GM19238 (cell line): ENCODE measurements around the gene CIAO1.
"Not testable (repeated sequence)": the region's sequence is repeated elsewhere in the genome, so short reads cannot be mapped to it uniquely, and the experiment has no call there.

ENCODE experiments used
- DNase-seq: peaks from one replicate; pipeline ENCODE4 v3.0.0; 2011; ENCODE audit warnings: low spot score; ENCODE audit not compliant: insufficient read length

Gene CIAO1

GRCh38 chr2:96249654-96250053, 16.4 kb upstream of the CIAO1 start:
- no peak for DNase-seq

- DNase-seq: no peak
Observed at GRCh38 chr2:96250188-96250587, 15.8 kb upstream of the CIAO1 start.

DNA sequence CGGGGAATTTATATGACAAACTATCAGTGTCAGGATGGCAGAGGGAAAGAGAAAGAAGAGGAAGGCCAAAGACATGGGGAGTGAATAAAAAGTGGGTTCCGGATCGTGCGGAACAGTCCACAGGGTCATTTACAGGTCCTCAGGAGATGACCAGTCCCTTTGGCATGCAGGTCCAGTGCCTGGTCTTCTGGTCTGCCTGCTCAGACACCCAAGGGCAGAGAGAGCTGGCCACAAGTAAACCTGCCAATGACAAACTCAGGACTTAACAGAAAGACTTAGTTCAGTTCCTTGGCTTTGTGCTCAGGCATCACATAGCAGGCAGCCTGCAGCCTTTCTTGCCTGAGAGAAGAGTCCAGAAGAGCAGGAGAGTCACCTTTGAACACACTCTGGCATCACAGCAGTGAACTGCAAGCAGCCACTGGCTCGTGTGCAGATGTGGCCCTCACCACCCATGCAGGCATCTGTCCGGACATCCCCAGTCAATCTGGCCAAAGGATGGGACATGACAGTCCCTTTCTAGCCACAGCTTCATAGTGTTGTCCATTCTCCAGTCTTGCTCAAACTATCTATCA, 14.2 kb upstream of the CIAO1 start:
- no peak for DNase-seq

- no peak for DNase-seq
Observed at GRCh38 chr2:96252526-96252925, 13.5 kb upstream of the CIAO1 start.

DNA sequence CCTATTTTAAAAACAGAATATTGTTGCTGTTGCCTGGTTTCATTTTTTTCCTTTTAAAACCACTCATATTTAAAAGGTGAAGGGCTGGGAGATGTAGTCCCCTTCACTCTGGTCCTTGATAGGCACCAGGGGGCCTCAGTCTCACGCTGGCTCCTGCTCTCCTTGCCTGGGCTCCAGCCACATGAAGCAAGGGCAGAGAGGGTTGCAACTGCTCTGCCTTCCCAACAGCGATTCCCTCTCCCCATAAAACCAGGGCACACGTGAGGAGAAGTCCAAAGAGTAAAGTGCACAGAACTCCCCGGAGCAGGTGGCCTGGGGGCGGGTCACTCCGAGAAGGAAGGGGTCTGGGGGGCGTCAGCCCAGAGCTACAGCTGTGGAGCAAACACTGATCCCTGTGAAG, 13.0 kb upstream of the CIAO1 start:
- no peak for DNase-seq

- no peak for DNase-seq
Observed at GRCh38 chr2:96254571-96254970, 11.5 kb upstream of the CIAO1 start.

- no peak for DNase-seq
Observed at GRCh38 chr2:96256611-96257113, 9.4 kb upstream of the CIAO1 start.

GRCh38 chr2:96257744-96258143, 8.3 kb upstream of the CIAO1 start:
- DNase-seq: not testable (repeated sequence)

DNA sequence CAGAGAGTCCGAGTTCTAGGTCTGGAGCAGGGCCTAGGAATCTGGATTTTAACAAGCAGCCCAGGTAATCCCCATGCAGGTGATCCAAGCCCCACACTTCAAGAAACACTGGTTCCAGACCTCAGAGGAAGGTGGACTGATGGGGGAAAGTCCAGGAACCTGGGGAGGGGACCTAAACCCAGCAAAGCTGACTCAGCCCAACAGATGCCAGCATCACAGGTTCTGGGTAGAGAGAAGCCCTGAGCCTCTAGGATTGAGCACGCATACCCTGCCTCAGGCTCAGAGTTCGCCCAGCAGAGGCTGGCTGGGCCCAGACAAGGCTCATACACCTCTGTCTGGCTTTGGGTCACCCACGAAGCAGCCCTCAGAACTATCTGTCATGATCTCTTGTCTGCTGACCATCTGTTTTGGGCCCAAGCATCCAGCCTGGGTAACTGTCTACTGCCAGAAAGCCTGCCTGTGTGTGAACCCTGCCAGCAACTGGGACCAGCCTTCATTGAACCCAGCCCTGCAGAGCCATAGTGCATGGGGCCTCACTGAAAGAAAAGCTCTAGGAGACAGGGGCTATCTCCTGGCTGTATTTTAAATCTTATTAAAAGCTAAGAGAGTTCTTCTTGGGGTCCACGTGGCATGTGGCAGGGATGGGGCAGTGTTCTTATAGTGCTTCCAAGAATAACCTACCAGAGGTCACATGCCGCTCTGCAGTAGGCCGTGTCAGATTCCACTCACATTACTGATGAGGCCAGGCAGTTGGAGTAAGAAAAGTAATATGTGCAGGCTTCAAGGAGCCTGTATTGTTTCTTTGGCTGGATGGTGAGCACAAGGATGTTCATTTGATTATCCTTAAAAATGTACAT, 7.6 kb upstream of the CIAO1 start:
- DNase-seq: no peak

- no peak for DNase-seq
Observed at GRCh38 chr2:96259497-96259921, 6.5 kb upstream of the CIAO1 start.

- peak; percentile 48 for DNase-seq
Observed at GRCh38 chr2:96260387-96261260, 5.4 kb upstream of the CIAO1 start.

DNA sequence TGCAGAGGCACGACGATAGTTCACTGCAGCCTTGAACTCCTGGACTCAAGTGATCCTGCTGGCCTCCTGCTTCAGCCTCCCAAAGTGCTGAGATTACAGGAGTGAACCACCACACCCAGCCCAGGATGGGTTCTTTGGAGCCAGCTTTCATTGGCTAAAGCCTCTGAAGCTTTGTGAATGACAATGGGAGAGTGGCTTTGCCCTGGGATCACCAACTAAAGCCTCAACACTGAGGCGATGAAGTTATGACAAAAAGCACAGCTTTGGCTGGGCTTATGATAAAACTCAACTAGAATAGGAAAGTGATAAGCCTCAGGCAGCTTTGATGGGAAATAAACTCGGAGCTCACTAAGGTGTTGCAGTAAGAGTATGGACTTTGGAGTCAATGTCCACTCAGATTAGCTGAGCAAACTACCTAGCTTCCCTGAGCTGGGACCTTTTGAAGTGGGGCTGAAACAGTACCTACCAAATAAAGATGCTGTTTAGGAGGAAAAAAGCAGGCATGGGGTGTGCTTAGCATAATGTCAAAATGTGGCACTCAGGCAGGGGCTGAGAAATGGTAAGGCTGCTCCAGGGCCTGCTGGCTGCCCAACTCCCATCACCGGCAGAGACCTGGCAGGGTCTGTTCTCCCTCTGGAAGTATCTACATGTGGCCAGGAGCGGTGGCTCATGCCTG, 4.6 kb upstream of the CIAO1 start:
- no peak for DNase-seq

- DNase-seq: no peak
Observed at GRCh38 chr2:96262306-96262705, 3.7 kb upstream of the CIAO1 start.

GRCh38 chr2:96264086-96264485, 1.9 kb upstream of the CIAO1 start:
- DNase-seq: no peak

DNA sequence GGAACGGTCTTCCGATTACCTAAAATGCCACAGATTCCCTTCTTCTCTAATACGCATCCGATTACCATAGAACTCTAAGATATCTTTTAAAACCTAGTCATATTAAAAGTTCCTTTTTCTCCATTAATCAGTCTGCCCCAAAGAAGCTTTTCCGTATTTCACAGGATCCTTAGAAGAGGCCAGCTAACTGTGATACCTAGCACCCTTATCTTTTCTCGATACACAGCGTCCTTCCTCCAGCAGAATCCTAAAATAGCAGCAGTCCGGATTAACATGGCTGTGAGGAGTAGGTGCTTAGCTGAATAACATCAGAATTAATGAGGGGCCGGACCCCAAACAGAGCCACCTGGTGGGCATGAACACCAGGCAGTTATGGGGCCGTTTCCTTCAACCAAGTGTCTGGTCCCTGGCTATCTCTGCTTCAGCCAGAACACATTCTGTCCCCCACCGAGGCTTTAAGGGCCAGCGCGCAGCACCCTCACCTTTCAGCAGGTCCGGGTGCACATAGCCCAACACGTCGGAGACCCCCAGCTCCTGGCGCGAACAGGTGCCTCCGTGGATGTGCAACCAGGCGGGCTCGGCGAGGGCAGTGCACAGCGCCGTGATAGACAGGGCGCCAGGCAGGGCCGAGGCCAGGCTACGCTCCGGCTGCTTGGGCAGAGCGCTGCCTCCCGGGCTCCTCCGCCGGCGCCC, 1.2 kb upstream of the CIAO1 start:
- peak; percentile 58 for DNase-seq

DNA sequence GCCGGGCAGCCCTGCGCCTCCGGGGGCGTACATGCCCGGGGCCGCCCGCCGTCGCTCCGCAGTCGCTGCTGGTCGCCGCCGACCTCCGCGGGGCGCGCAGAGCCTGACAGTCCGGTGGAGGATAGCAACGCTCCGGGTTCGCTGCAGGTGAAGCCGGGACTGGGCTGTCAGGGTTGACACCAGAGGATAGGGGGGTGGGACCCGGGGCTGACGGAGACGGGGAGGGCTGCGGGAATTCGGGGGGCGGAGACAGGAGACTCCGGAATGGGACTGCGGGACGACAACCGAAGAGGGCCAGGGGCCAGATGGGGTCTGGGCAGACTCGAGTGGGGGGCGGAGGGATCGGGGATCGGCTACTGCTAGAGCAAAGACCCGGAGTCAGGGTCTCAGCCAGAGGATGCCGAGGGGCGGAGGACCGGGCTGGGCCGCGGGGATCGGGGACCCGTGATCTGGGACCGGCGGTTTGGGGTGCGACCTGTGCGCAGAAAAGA, 631 bp upstream of the CIAO1 start:
- DNase-seq: no peak

GRCh38 chr2:96267159-96267971, 1.3 kb downstream of the CIAO1 start:
- DNase-seq: peak; percentile 34

GRCh38 chr2:96271995-96272394, 6.0 kb downstream of the CIAO1 start:
- DNase-seq: no peak

GRCh38 chr2:96273763-96274162, 7.7 kb downstream of the CIAO1 start:
- no peak for DNase-seq
